Pancreas (tissue), 10 donors: ENCODE measurements around the gene WRAP73. TPM values are rescaled to one million over a fixed set of nuclear protein-coding genes. Genes with fewer than 3 reads are reported as not detected.

Experiments
- ATAC-seq, 4 donors: fragments of 200-7000 bp; cut with Tn5 transposase; one replicate each; pipeline versions ENCODE4 v1.8.0 to v1.9.1; 2020; ENCODE audit warnings: mild to moderate bottlenecking in 4 of 4, moderate library complexity in 4 of 4
- DNase-seq, 6 donors: peaks; one replicate each; pipeline ENCODE4 v3.0.0-alpha.2; 2020
- FAIRE-seq: peaks from 2 replicates; lab custom pipeline; 2012; peaks lifted over from hg19 to GRCh38; lab: Jason Lieb, UNC
- H3K27ac ChIP-seq, 4 donors: fragments of 200-600 bp; sonication (generic); 1 replicate in 3 of 4; 2 replicates in 1 of 4; pipeline versions ENCODE4 v1.5.0 to v1.8.0; 2020
- H3K27me3 ChIP-seq, 4 donors: fragments of 200-600 bp; one replicate each; pipeline ENCODE4 v1.8.0; 2021
- H3K36me3 ChIP-seq, 3 donors: fragments of 200-600 bp; sonication (generic) in 1 of 3; one replicate each; pipeline versions ENCODE4 v1.5.0 to v1.8.0; 2020 to 2021
- H3K4me1 ChIP-seq, 3 donors: fragments of 200-600 bp; one replicate each; pipeline ENCODE4 v1.8.0; 2021
- H3K4me3 ChIP-seq, 4 donors: fragments of 200-600 bp; sonication (generic) in 2 of 4; one replicate each; pipeline versions ENCODE4 v1.5.0 to v1.8.0; 2020 to 2021
- H3K9me3 ChIP-seq, 4 donors: fragments of 200-600 bp; one replicate each; pipeline ENCODE4 v1.8.0; 2021
- WGBS, 2 donors: extraction: QIAGEN DNeasy Blood & Tissue Kit; methylation state at CpG; one replicate each; pipeline ENCODE4 v1.1.7; 2013; 5-methylcytosine and 5-hydroxymethylcytosine counted together
- intact Hi-C, 3 donors: fragments of 100-400 bp; cut with DNase I; formaldehyde crosslinking; loops; one replicate each; pipeline versions ENCODE4 v1.11.1 to v1.14.2; 2022
- polyA plus RNA-seq, 2 donors: library from polyadenylated mRNA; stranded (reverse); fragments of 200-250 nt; gene quantifications; one replicate each; pipeline ENCODE4 v1.2.3, GENCODE V29; 2013
- total RNA-seq, 6 donors: library from RNA; stranded (reverse); fragmentation: NEBNext Ultra II Directional in 4 of 6; extraction: Animal tissue kit (Norgen Biotek cat#: 25700) in 4 of 6; gene quantifications; one replicate each; pipeline versions ENCODE4 v1.2.1 to v1.2.4, GENCODE V29; 2021 to 2023
- TF ChIP-seq, protein P1 (sequence below), 4 donors: fragments of 200-600 bp; sonication (generic) in 3 of 4; IDR thresholded peaks; one replicate each; pipeline versions ENCODE4 v1.5.0 to v1.8.0; 2021; ENCODE audit warnings: antibody characterized with exemption in 4 of 4
- donor health status: healthy with polysubstance abuse.
- donor health status: DM: no; HTN: no; CAD: no; lungs with moderate emphysema.
- donor health status: DM: no; HTN: no; CAD: no.
- donor health status: control.
- donor health status: control.
- donor health status: Bipolar disorder and iron deficiency.
- donor health status: DM: yes; HTN: yes; CAD: no.
- donor health status: DM: no; HTN: no; CAD: no.
- donor health status: DM: no; HTN: no; CAD: no.
- donor health status: DM: yes; HTN: yes; CAD: no.

WRAP73 gene
- total and polyA plus RNA-seq, 8 donors: 6.7 to 26.2 (median 10.3) TPM

- no peaks in the 10 kb centered on the region for H3K36me3 ChIP-seq
- H3K9me3 ChIP-seq: no peaks in the 10 kb centered on the region
- no peak overlapping the region for H3K27ac ChIP-seq
- H3K4me1 ChIP-seq: peaks cover 4 to 10% (median 9%) of the 10 kb centered on the region in 3 donors
- no peaks in the 10 kb centered on the region for H3K27me3 ChIP-seq
- intact Hi-C loops: no loop called here
- 82 to 90% methylated on average over 17 of the region's 17 CpGs for WGBS, 2 donors
- TF ChIP-seq, protein P1, sequence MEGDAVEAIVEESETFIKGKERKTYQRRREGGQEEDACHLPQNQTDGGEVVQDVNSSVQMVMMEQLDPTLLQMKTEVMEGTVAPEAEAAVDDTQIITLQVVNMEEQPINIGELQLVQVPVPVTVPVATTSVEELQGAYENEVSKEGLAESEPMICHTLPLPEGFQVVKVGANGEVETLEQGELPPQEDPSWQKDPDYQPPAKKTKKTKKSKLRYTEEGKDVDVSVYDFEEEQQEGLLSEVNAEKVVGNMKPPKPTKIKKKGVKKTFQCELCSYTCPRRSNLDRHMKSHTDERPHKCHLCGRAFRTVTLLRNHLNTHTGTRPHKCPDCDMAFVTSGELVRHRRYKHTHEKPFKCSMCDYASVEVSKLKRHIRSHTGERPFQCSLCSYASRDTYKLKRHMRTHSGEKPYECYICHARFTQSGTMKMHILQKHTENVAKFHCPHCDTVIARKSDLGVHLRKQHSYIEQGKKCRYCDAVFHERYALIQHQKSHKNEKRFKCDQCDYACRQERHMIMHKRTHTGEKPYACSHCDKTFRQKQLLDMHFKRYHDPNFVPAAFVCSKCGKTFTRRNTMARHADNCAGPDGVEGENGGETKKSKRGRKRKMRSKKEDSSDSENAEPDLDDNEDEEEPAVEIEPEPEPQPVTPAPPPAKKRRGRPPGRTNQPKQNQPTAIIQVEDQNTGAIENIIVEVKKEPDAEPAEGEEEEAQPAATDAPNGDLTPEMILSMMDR (IDR thresholded peaks at IDR 0.05): no peak
- no peak overlapping the region for H3K4me3 ChIP-seq
- DNase-seq (peak in 3 of 6 donors; percentile 22 to 50 (median 44)), ATAC-seq (no peak), FAIRE-seq (no peak)
These were observed 23.1 kb upstream of the WRAP73 start for GRCh38 chr1:3672971-3673361.

DNA sequence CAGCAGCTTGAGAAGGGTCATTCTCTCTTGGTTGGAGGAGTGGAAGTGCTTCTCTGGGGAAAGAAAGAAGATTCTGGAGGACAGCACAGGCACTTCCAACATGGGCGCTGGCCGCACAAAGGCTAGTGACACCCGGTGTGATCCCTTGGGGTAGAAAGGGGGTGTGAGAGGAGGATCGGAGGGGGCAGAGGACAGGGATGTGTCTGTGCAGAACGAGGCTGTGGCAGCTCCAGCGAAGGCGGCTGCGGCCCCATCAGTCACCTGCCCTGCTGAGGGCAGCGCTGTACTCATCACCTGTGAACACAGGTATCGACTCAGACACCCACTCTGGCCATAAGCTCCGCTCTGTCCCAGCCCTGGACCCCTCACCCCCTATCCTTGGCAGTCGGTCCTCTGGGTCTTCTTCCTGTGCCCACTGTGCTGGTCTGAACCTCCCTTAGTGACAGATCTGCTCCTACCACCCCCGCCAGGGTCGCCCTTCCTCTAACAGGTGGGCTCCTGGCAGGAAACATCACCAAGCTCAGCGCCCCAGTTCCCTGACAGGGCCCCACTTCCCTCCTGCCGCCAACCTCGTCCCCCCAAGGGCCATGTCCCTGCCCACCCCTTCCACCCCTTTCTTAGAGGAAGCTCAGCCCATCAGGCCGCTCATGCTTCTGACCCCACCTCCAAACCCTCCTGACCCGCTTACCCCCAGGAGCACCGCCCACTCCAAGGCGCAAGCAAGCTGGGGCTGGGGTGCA, 22.5 kb upstream of the WRAP73 start:
- DNase-seq (peak in 3 of 6 donors; percentile 30 to 54 (median 35)), ATAC-seq (no peak), FAIRE-seq (no peak)
- H3K27me3 ChIP-seq: no peaks in the 10 kb centered on the region
- peaks cover 4 to 10% (median 9%) of the 10 kb centered on the region in 3 donors for H3K4me1 ChIP-seq
- WGBS, 2 donors: 84% methylated on average over 21 of the region's 21 CpGs
- intact Hi-C loops: no loop called here
- H3K4me3 ChIP-seq: no peak overlapping the region
- TF ChIP-seq, protein P1 (IDR thresholded peaks at IDR 0.05): no peak
- H3K9me3 ChIP-seq: no peaks in the 10 kb centered on the region
- H3K27ac ChIP-seq: no peak overlapping the region
- no peaks in the 10 kb centered on the region for H3K36me3 ChIP-seq

- Histone ChIP-seq H3K9me3 (no peaks in the 10 kb centered on the region), H3K4me1 (peaks cover 4 to 10% (median 9%) of the 10 kb centered on the region in 3 donors), H3K4me3 (no peak overlapping the region), H3K27ac (no peak overlapping the region), H3K36me3 (no peaks in the 10 kb centered on the region), H3K27me3 (no peaks in the 10 kb centered on the region)
- intact Hi-C loops: no loop called here
- WGBS, 2 donors: 36 to 40% methylated on average over 29 of the region's 29 CpGs
- no peak for ATAC-seq
- TF ChIP-seq, protein P1 (IDR thresholded peaks at IDR 0.05): no peak
- DNase-seq: peak in 3 of 6 donors; percentile 20 to 77 (median 58)
- no peak for FAIRE-seq
These were observed 21.7 kb upstream of the WRAP73 start for GRCh38 chr1:3671371-3672180.

DNA sequence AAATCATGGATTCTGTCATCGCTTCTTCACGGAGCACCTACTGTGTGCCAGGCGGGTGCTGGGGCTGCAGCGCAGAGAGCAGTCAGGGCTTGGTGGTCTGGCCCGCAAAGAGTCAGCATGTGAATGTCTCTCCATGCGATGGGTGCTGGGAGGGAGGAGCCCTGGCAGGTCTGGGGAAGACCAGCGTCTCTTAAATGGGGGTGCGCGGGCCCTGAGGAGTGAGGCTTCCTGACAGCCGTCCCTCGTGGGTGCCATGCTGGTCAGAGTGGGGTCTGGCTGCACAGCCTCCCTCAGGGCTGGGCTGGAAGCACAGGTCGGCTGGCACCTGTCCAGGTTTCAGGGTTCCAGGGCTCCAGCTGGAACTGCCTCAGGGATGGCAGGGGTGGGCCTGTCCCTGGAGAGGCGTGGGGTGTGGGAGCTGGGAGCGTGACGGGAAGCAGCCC, 20.9 kb upstream of the WRAP73 start:
- TF ChIP-seq, protein P1 (IDR thresholded peaks at IDR 0.05): no peak
- H3K9me3 ChIP-seq: no peaks in the 10 kb centered on the region
- H3K27ac ChIP-seq: no peak overlapping the region
- H3K27me3 ChIP-seq: no peaks in the 10 kb centered on the region
- FAIRE-seq (no peak), ATAC-seq (no peak), DNase-seq (peak in 3 of 6 donors; percentile 59 to 83 (median 61))
- 79 to 82% methylated on average over 15 of the region's 15 CpGs for WGBS, 2 donors
- no peak overlapping the region for H3K4me3 ChIP-seq
- no peaks in the 10 kb centered on the region for H3K36me3 ChIP-seq
- peaks cover 4 to 10% (median 9%) of the 10 kb centered on the region in 3 donors for H3K4me1 ChIP-seq
- intact Hi-C loops: no loop called here
